H1 (cell line): Measurements from ENCODE around the gene TNS1. TPM values are rescaled to one million over a fixed set of nuclear protein-coding genes. Genes with fewer than 3 reads are reported as not detected.

Experiments used
- CBX8 ChIP-seq: fragments of 300-800, 300-1000 bp; sonication (generic); IDR thresholded peaks from 2 replicates; pipeline ENCODE4 v1.7.1; 2016; ENCODE audit warnings: low read depth, low read length, borderline replicate concordance
- CTBP2 ChIP-seq: IDR thresholded peaks from 2 replicates; pipeline ENCODE4 v1.7.0; 2011; ENCODE audit warnings: borderline replicate concordance, mild to moderate bottlenecking, moderate library complexity, mixed read lengths, low read length; ENCODE audit not compliant: insufficient read depth, insufficient read length
- EZH2 ChIP-seq: fragments of 200-600 bp; sonication (generic); IDR thresholded peaks from 2 replicates; pipeline ENCODE4 v1.7.1; 2012; ENCODE audit warnings: low read depth, mild to moderate bottlenecking, moderate library complexity, low read length, inconsistent platforms; ENCODE audit not compliant: severe bottlenecking
- HDAC2 ChIP-seq, 2 experiments: fragments of 300-600 bp in 1 of 2; sonication (generic) in 1 of 2; IDR thresholded peaks; 2 replicates each; pipeline ENCODE4 v1.6.1; 2011 to 2012; ENCODE audit warnings: low read depth in 2 of 2, low read length in 2 of 2, mild to moderate bottlenecking in 2 of 2, moderate library complexity in 2 of 2, borderline replicate concordance in 1 of 2, inconsistent platforms in 1 of 2
- MAX ChIP-seq: IDR thresholded peaks from 2 replicates; pipeline ENCODE4 v1.6.1; 2012; ENCODE audit warnings: inconsistent platforms
- NANOG ChIP-seq: IDR thresholded peaks from 2 replicates; pipeline ENCODE4 v1.6.1; 2011; ENCODE audit warnings: low read length, low read depth, mild to moderate bottlenecking, inconsistent platforms; ENCODE audit not compliant: insufficient read depth, poor library complexity, severe bottlenecking
- RAD21 ChIP-seq, 2 experiments: IDR thresholded peaks in 1 of 2; conservative IDR thresholded peaks in 1 of 2; 2 replicates each; pipeline ENCODE4 v1.6.1; 2011; ENCODE audit warnings: low read depth in 2 of 2, low read length in 2 of 2, improper control_type of control experiment in 1 of 2, inconsistent platforms in 1 of 2, mild to moderate bottlenecking in 1 of 2, moderate library complexity in 1 of 2
- SIX5 ChIP-seq: IDR thresholded peaks from 2 replicates; pipeline ENCODE4 v1.6.1; 2011; ENCODE audit warnings: mild to moderate bottlenecking, low read depth, low read length
- TCF12 ChIP-seq: IDR thresholded peaks from 2 replicates; pipeline ENCODE4 v1.6.1; 2011; ENCODE audit warnings: low read depth, mild to moderate bottlenecking, low read length
- polyA plus RNA-seq, 7 experiments: library from polyadenylated mRNA; depleted of rRNA in 3 of 7; stranded (reverse) in 5 of 7; unstranded in 2 of 7; fragments of >200 nt in 5 of 7; fragments of 200-250 nt in 2 of 7; gene quantifications; 1 replicate in 5 of 7; 2 replicates in 1 of 7; 4 replicates in 1 of 7; pipeline versions ENCODE4 v1.2.1 to v1.2.3, GENCODE V29; 2011 to 2013; ENCODE audit warnings: missing spikeins in 2 of 7, mixed read lengths in 2 of 7
- total RNA-seq: library from RNA; stranded (reverse); fragmentation: NEBNext Ultra II Directional; extraction: Animal tissue kit (Norgen Biotek cat#: 25700); gene quantifications from 2 replicates; pipeline ENCODE4 v1.2.1, GENCODE V29; 2021

The TNS1 gene
- total and polyA plus RNA-seq, 2 of the 8 experiments (the other 6 are each of a cell fraction or from before 2014, with no cell fraction given): 1.5 to 5.1 TPM

GRCh38 chr2:217956586-217957457 lies 46.0 kb downstream of the TNS1 start (continued):
- no peak for TF ChIP-seq EZH2
- no peak for TF ChIP-seq SIX5
- TF ChIP-seq RAD21 (IDR thresholded peaks at IDR 0.05 in 1 of 2, conservative IDR thresholded peaks at IDR 0.05 in 1 of 2; ENCODE audit: low read depth in 2 of 2, low read length in 2 of 2): no peak
- no peak for TF ChIP-seq NANOG
- no peak for TF ChIP-seq MAX
- no peak for TF ChIP-seq CTBP2
- no peak for TF ChIP-seq TCF12
- no peak for TF ChIP-seq CBX8
- TF ChIP-seq HDAC2 (IDR thresholded peaks at IDR 0.05; ENCODE audit: borderline replicate concordance in 1 of 2, low read depth in 2 of 2, low read length in 2 of 2): no peak
